Caki2 (cell line): Measurements from ENCODE around the gene CREG1. TPM values are rescaled to one million over a fixed set of nuclear protein-coding genes. Genes with fewer than 3 reads are reported as not detected.
A peak's percentile ranks its signal among the peaks of the same experiment; 100 is the strongest.
"Not testable (repeated sequence)": the region's sequence is repeated elsewhere in the genome, so short reads cannot be mapped to it uniquely, and the experiment has no call there.

ENCODE experiments used
- DNase-seq: peaks from one replicate; pipeline ENCODE4 v3.0.0-alpha.2; 2015; ENCODE audit warnings: low read depth
- in situ Hi-C: cut with HindIII; loops from 2 replicates; pipeline ENCODE4 v1.10.0; 2016; ENCODE audit warnings: low sequenced_read_pairs, low pct_unique_long_range_greater_than_20kb, mixed read lengths
- total RNA-seq: library from RNA; depleted of rRNA; stranded (reverse); fragments of >200 nt; shearing (Covaris generic); gene quantifications from 2 replicates; pipeline ENCODE4 v1.2.3, GENCODE V29; 2014; ENCODE audit warnings: low replicate concordance

CREG1 gene
- total RNA-seq, 1 experiment from 2014 or later = 221 TPM

DNA sequence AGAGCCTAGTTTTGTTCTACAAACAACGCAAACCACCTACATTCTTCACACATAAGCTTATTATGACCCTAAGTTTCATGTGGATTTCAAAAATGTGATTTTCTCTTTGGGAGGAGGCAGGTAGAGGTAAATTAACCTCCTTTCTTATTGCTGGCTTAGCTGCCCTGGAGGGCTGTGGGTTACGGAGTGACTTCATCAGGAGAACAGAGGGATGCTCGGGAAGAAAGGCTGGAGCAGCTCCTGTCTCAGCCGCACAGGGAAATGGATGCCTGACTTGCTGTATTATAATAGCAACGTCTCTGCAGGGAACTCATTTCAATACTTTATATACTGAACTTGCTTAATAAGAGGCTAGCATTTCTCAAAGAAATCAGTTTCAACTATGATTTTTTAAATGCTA, 14.1 kb upstream of the CREG1 start:
- in situ Hi-C loops = no loop called here
- no peak for DNase-seq

DNA sequence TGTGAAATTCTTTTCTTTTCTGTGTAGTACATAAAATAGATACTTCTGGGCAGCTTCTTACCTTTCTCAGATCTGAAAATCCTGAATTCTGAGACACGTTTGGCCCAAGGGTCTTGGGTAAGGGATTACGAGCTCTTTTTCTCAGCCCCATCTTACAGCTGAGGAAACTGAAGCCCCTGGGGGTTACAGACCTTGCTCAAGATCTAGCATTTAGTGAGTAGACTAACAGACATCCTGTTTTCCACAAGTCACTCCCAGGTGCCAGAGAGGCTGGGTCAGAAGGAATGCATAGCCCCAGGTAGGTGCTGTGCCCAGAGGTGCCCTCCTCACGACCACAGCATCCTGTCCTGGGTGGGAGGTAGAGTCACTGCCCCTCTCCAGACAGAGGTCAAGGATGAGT, 13.2 kb upstream of the CREG1 start:
- no peak for DNase-seq
- in situ Hi-C loops = no loop called here

DNA sequence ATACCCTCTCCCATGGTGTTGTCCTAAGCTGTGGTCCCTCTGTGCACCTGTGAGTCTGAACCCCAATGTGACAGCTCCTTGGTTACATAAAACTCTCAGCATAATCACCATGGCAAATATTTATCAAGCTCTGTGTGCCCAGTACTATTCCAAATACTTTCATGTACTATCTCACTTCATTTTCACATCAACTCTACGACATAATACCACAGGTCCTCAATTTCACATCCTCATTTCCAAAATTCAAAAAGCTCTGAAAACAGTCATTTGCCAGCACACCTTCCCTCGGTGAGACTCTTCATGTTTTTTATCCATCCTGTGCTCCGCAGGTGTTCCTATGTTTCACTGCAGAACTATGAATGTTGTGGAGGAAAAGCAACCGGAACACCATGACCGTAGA, 12.4 kb upstream of the CREG1 start:
- in situ Hi-C loops = no loop called here
- no peak for DNase-seq

DNA sequence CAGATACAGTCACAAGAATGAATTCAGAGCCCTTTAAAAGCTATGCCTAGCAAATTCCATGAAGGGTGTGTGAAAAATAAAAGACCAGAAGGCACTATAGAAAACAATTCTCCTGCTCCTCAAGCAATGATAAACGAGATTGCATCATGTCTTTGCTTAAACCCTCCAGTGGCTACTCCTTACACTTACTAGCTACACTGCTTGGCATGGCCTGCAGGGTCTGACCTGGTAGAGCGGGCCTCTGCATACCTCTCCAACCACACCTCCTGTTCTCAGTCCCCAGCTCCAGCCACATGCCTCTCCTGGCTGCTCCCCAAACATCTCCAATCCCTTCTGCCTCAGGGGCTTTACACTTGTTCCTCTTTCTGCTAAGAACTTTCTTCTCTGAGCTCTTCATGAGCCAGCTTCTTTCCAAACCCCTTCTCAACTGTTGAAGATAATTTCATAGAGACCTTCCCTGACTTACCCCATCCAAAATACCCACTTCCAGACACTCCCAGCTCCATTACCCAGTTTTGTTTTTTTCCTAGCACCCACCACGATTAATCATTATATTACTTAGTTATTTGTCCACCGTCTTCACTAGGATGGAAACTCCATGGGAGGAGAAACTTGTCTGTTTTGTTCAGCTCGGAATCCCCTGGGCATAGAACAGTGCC, 11.2 kb upstream of the CREG1 start:
- no peak for DNase-seq
- in situ Hi-C loops = no loop called here

DNA sequence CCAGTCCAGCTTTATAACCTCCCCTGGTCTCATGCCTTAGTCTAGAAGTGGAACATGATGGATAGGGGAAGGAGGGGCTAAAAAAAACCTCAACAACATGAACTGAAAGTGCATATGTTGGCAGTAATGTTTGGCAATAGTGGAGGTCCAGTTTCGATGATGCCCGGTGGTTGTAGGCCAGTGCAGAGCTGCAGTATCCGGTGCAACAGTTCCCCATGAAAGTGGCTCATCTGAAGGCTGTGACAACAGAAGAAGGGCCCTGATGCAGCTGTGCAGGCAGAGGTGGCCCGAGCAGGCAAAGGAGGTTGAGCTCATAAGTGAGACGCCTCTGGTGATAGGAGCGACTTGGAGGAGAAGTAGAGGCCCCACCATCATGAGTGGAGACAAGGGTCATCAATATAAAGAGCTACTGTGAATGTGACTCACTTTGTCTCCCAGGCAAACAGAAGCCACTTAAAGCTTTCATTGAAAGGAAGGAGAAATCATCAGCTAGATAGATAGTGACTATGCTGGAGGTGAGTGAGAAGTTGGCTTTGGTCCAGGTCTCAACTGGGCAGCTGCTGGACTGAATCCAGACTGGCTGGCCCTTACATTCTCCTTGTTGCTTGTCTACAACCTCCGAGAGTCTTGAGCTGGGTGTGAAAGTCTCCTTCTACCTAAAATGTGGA, 10.2 kb upstream of the CREG1 start:
- in situ Hi-C loops = no loop called here
- no peak for DNase-seq

DNA sequence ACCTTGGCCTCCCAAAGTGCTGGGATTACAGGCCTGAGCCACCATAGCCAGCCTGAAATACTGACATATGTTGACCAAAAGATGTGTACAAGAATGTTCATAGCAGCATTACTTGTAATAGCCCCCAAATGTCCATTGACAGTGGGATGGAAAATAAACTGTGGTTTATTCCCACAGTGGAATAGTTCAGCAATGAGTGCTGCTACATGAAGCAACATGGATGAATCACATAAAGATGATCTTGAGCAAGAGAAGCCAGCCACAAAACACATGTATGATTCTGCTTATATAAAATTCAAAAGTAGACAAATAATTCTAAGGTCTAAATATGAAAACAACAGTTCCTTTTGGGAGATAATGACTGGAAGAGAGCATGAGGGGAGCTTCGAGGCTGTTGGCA, 9.1 kb upstream of the CREG1 start:
- in situ Hi-C loops = no loop called here
- no peak for DNase-seq

DNA sequence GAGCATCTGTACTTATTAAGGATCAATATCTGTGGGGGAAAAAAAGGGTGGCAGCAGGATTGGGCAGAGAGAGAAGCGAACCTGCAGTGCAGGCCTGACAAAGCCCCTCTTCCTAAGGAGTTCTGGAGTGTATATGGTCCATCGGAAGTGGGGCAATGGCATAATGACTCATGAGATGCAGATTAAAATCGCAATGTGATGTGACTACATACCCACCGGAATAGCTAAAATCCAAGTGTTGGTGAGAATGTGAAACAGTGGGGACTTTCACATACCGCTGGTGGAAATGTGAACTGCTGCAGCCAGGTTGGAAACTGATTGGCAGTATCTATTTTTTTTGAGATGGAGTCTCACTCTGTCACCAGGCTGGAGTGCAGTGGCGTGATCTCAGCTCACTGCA, 8.2 kb upstream of the CREG1 start:
- DNase-seq = no peak
- in situ Hi-C loops = no loop called here

DNA sequence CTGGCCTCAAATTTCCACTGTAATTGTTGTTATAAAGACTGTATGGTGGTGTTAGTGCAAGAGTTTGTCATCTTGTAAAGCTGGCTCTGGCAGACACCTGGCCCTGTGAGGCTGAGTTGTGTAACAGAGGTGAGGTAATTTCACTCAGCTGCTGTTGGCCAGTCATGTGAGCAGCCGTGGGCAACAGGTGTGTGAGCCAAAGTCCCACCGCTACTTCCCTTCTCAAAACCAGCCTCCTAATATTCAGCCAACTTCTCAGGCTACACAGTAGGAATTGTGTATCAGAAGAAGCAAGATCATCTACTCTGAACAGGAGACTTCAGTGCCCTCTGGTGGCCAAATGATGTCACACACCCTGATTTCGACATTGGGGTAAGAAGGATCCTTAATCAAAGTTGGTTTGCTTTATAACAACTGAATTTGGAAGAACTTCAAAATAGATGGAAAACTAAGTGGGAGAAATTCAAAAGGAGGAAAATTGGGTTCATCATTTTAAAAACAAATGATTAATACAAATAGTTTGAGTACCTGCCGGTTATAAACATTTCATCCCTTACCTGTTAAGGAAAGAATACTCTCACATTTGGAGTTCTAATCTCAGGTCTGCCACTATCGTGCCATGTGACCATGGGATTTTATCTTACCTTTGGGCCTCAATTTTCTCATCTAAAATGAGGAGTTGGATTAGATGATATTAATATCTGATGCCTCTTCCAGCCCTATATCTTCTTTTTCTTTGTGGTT, 2.6 kb upstream of the CREG1 start:
- in situ Hi-C loops = no loop called here
- peak; percentile 58 for DNase-seq

DNA sequence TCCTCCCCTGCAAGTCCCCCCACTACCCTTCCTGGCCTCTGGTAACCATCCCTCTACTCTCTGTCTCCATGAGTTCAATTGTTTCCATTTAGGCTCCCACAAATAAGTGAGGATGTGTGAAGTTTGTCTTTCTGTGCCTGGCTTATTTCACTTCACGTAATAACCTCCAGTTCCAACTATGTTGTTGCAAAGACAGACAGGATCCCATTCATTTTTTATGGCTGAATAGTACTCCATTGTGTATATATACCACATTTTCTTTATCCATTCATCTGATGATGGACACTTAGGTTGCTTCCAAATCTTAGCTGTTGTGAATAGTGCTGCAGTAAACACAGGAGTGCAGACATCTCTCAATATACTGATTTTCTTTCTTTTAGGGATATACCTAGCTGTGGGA, 1.5 kb upstream of the CREG1 start:
- DNase-seq, in situ Hi-C loops: not testable (repeated sequence)

DNA sequence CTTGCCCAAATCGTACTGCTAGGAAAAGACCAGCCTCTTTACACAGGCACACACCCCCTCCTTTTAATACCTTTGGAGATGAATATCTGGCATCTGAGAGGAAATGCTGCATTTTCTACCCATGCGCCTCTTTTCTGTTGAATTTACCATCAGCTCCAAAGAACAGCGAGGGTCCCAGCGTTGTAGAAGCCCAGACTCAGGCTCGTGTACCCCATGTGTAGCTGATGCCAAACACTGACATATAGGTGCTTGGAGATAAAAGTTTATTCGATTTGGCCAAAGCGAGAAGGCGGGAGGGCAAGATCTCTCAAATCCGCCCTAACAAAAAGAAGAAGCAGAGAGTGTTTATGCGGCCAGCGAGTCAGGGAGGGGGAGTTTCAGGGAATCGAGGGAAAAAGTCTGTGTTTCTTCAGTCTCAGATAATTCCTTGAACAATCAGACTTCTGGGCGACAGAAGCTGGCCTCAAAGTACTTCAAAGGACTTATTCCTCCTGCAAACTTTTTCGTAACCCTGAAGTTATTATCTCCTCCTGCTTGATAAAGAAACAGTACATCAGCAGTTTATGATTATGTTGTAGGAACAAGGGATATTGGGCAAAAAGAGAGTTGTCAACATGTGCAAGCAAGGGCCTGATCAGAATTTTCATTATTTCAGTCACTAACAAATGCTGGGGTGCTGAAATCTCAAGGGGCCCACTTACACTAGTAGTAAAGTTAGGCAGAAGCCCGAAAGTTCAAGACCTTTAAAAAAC, 642 bp upstream of the CREG1 start:
- DNase-seq = no peak
- in situ Hi-C loops = no loop called here

DNA sequence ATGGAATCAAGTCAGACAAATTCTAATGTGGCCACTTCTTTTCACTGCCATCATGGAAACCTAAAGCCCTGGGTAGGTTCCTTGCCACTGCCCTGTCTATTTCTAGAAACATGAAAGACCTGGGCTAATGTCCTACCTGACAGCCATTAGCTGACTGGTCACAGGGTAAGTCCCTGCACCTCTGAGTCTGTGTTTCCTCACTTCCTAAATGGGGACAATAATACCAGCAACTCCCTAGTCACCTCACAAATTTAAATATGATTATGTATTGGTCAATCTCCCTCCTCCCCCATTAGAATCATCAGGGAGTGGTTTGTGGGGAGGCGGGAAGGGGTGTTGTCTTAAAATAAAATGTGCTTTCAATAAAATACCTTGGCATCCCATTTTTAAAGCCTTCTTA, 2.2 kb downstream of the CREG1 start:
- in situ Hi-C loops = no loop called here

DNA sequence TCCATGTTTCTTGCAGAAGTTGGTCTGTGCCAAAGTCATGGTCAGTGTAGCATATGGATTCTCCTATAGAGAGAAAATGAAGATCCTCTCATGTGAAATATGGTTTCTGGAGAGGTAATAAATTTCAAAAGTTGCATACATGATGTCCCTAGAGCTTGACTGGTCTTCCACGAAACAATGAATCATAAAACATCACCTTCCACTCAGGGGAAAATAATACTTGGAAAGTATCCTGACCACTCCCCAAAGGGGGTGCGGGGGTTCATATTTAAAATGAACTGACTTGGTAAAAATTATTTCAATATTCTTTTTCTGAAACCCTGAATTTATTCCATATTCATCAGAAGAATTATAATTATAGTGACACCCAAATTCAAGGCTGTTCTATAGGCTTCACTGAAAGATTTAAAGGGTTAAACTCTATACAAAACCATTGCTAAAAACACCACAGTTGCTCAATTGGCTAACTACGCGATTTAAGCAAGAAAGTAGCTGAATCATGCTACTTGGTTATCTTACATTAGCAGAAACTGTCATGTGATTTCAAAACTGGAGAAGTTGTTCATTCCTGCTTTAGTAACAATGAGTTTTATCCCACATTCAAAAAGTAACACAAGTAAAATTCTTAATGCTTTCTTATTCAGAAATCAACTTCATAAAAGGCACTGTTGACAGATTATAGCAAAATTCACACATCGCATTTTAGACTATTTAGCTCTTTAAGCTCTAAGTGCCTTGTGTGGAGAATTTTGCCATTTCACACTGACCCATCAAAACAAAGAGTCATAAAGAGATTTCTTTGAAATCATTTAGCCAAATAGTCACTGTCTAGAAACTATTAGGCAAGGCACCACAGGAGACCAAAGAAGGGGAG, 5.3 kb downstream of the CREG1 start:
- in situ Hi-C loops = no loop called here
- peak; percentile 30 for DNase-seq

More for the DNA sequence above, 2.2 kb downstream of the CREG1 start:
- DNase-seq = no peak

DNA sequence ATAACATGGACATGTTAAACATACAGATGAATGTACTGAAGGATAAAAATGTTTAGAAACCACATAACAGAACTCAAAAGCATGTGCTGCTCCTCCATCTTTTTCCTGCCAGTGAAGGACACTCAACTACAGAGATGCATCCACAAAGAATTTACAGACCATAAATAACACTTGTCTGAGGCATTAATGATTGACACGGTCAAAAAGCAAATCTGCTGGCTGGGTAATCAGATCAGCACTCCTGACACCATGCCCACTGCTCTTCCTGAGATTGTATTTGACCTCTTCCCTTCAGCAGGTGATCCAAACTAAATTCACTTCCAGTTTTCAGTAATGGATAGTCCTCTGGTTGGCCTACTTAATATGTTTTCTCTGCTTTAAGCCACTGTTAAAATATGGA, 6.6 kb downstream of the CREG1 start:
- in situ Hi-C loops = no loop called here
- no peak for DNase-seq

DNA sequence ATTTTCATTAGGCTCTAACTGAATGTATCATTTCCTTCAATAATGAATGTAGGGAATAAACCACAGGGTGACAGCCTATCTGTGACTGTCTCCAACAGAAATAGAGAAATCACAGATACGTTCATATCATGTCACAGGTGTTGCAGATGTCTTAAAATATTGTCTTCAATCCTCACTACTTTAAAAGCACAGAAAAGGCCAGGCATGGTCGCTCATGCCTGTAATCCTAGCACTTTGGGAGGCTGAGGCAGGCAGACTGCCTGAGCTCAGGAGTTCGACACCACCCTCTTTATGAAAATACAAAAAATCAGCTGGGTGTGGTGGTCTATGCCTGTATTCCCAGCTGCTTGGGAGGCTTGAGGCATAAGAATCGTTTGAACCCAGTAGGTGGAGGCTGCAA, 8.2 kb downstream of the CREG1 start:
- in situ Hi-C loops = no loop called here
- no peak for DNase-seq

DNA sequence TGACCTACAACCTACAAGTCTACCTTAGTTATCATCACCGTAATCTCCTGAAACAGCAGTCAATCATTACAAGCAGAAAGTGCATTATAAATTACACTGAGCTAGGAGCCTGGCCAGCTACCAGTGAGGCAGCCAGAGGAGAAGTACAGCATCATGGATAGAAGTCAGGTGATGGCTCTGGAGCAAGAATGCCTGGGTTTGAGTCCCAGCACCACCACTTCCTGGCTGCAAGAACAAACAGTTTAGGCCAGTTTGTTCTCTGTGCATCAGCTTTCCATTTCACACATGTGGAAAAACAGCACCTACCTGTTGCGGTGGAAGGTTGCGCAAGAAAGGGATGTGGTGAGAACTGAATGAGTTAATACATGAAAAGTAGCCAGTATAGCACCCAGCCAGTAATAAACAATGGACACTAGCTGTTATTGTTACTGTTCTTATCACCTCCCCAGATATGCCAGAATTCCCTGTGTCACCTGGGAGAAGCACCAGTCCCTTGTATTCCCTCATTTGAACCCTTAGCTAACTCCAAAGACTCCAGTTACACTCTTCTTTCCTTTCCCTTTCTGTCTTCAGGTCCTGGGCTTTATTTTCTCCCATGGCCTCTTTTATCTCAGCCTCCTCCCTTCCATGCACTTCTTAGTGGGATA, 9.0 kb downstream of the CREG1 start:
- in situ Hi-C loops = no loop called here
- DNase-seq = no peak

DNA sequence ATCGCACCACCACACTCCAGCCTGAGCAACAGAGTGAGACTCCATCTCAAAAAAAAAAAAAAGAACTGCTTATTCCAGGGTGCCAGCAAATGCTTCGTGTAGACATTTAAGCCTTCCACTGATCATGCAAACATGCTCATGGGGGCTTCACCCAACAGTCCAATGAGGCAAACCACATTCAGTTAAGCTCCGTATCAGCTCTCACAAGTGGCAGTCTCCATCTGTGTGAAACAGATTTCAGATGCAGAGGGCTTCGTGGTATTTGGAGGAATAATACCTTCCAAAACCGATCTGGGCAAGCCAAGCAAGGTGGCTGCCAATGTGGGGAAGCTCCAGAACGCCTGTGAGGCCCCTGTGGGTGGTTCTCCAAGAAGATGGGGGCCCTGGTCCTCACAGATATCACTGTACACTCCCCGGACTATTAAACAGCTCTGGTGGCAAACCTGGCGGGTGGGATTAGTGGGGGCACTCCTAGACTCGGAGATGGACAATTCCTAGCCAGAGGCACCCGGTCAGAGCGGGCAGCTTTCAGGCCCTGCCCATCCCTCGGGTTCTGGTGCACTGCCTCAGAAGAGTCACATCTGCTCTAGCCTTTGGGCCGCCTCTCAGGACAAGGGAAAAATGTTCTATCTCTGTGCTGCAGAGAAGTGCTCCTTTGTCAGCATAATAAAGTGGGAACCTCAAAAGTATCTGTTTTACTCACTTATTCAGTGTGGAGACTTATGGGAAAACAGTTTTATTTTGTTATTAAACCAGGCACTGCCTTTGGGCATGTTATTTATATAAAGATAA, 10.2 kb downstream of the CREG1 start:
- no peak for DNase-seq
- in situ Hi-C loops = no loop called here
